Dermis blood vessel endothelial cell (primary cell): ENCODE measurements around the gene TXK. TPM values are rescaled to one million over a fixed set of nuclear protein-coding genes. Genes with fewer than 3 reads are reported as not detected.

Experiments used
- DNase-seq: peaks from one replicate; pipeline ENCODE4 v3.0.0; 2010
- total RNA-seq: library from RNA; depleted of rRNA; stranded (reverse); fragments of >200 nt; gene quantifications from 2 replicates; pipeline ENCODE4 v1.2.3, GENCODE V29; 2014

TXK gene
- total RNA-seq, 1 donor from 2014 or later, result 0.17 TPM

DNA sequence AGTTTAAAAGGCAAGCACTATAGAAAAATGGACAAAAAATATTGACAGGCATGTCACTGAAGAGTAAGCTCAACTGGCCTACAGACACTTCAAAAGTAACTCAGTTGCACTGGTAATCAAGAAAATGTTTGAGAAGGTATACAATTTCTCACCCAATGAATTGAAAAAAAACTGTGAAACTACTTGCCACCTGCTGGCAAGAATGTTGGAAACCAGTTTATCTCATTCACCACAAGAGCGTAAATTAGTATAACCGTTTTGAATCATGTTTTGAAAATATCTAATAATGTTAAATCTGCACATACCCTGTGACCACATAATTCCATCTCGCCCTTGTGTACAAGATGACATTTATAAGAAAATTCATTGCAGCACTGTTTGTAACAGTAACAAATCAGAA, 31.7 kb downstream of the TXK start:
- DNase-seq, result no peak

DNA sequence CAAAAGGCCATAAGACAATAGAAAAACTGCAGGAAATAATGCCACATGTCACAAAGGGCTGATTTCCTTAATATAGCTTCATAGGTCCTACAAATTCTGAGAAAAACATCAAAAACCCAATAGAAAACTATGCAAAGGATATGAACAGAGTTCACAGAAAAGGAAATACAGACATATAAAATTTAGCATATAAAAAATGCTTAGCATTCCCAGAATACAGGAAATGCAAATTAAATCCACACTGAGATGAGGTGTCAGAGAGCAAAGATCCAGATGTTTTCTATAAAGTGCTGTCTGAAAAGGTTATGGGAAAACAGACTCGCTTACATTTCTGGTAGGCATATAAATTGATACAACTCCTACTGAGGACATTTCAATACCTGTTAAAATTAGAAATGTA, 33.8 kb downstream of the TXK start:
- DNase-seq, result no peak

DNA sequence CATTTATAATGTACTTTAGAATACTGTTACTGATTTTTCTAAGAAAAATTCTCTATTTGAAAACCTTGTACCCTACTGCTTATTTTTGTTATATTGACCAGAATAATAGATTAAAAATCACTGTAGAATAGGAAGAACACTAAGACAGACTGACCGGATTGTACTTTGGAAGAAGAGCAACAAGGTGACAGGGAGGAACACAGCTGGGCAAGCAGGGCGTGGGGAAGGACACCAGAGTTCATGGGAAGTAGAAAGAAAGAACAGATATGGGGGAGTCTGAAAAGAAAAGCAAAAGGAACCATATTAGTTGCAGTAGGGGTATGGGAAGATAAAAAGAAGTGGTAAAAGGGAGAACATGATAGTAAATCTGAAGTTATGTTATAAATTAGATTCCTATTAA, 38.6 kb downstream of the TXK start:
- DNase-seq, result no peak

DNA sequence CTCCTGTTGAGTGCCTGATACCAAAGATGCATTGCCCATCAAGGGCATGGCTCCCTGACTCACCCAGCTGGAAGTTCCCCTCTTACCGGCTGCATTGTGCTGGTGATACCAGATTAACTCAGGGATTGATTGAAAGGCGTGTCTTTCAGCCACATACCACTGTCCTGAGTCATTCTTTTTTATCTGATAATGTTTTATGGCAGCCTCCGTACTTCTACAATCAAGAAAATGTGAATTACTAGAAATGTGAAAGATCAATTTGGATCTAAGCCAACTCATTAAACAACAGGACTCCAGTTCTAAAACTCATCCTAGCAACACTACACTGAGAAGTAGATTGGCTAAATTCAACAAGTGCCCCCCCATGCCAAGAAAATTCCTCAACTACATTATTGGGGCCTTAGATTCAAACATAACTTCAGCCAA, 40.0 kb downstream of the TXK start:
- peak; percentile 87 for DNase-seq

DNA sequence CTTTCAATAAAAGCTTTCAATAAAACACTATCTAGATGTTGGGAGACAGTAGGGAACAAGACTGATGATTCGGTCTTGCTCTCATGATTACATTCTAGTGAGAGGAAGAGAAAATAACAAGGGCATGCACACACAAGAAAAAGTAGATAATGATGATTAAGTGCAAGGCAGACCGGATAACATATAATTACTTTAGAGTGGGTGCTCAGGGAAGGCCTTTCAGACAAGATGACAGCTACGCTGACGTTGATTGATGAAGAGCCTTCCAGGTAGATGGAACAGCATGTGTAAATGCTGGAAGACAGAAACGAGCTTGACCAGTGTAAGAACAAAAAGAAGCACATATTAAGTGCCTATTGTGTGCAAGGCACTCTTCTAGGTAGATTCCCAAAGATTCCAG, 43.4 kb downstream of the TXK start:
- no peak for DNase-seq

DNA sequence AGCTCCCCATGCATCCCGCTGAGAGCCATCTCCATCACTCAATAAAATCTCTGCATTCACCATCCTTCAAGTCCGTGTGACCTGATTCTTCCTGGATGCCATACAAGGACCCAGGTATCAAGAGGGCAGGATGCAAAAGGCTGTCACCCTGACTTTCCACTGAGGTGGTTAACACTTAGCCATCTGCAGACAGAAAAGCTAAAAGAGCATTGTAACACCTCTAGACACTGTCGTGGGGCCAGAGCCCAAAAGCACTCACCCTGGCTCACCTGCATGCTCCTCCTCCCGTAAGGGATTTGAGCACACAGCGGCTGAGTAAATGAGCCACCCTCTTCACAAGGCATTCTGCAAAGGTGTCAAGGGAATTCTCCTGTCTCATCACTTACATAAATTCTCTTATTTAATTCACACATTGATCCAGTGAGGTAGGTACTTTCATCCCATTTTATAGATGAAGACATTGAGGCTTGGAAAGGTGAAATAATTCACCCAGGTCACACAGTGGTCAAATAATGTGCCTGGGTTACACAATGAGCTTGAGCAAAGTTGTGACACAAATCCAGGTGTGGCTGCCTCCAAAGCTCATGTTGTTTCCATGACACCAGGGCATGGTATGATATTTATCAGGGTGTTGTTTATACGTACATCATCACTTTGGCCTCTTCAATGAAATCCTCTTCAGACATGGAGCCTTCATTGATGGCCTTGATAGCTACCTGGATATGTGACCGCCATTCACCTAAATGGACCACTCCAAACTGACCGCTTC, 48.0 kb downstream of the TXK start:
- DNase-seq, result no peak

DNA sequence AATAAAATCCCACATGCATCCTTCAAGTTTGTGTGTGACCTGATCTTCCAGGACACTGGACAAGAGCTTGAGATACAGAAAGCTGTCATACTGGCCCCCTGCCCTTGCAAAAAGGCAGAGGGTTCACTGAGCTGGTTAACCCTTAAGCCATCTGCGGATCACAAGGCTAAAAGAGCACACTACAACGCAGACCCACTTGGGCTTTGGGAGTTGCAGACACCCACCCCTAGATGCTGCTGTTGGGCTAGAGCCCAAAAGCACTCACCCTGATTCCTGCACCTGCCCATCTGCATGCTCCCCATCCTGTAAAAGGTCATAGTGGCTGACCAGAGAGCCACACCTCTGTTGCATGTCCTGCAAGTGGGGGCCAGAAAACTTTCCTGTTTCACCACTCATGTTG, 51.1 kb downstream of the TXK start:
- DNase-seq, result no peak

DNA sequence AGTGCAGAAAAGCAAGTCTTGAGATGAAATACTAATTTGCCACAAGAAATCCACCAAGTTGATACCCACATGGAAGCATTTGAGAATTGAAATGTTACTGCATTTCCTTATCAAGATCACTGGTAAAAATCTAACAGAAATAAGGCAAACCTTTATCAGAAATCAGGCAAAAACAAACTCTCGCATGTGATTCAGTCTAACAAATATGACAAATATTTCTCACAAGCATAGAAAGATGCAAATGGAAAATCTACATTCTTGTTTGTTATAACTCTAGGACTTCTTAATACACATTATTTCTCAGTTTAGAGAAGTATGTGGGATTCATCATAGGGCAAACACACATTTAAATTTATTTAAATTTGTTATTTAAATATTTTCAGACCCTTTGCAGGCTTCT, 52.9 kb downstream of the TXK start:
- no peak for DNase-seq

DNA sequence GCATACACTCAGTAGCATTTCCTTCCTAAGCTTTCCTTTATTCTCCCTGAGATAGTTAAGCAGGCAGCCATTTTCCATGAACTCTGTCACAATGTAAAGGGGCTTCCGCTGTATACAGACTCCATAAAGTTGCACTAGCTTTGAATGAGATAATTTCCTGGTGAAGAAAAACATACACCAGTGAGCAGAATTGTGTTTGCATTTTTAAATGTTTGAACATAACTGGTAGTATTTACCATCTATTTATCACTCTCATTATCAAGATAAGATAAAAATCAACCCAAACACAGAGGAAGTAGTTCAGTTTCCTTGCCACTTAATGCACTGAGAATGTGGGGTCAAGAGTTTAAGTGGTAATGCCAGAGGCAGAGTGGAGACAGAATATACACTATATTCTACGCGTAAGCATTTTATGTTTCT, 54.1 kb downstream of the TXK start:
- peak; percentile 53 for DNase-seq

DNA sequence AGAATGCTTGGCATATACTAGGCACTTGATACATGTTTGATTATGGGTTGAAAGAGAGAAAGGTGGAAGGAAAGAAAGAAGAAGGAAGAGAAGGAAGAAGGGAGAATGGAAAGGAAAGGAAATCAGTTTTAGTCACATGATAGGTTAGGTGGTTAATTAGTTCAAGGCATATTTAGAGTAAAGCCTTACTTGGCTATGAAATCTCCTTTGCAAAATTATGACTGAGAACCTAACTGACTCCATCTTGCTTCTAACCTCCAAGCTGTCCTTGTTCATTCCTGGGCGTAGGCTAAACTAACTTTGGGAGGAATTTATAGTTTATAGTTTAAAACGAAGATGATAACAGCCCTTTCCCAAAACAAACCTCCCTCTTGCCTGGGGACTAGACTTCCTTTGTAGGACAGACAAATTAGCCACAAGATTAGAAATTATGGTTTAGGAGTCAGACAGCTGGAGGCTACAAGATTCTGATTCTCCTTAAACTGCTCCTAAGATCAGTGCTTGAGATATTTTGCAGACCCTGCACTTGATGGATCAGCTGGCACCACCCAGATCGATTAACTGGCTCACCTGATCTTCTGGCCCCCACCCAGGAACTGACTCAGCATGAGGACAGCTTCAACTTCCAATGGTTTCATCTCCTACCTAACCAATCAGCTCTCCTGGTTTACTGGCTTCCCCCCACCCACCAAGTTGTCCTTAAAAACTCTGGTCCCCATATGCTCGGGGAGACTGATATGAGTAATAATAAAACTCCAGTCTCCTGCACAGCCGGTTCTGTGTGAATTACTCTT, 55.0 kb downstream of the TXK start:
- DNase-seq, result no peak

DNA sequence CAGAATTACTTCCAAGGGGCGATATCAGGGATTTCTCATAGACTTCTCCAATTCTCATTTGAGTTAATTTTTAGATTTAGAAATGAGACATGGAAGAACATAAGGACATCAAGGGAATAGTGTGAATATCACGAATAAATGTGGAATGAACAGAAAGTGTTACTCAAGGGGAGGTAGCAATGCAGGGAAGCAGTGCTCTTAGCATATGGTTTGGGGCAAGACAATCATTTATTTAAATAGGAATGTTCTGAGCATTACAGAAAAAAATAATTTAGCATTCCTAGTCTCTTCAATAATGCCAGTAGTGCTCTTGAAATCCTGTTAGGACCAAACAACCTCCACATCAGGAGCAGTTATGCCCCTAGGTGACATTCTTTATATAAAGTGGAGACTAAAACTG, 55.6 kb downstream of the TXK start:
- DNase-seq, result no peak

DNA sequence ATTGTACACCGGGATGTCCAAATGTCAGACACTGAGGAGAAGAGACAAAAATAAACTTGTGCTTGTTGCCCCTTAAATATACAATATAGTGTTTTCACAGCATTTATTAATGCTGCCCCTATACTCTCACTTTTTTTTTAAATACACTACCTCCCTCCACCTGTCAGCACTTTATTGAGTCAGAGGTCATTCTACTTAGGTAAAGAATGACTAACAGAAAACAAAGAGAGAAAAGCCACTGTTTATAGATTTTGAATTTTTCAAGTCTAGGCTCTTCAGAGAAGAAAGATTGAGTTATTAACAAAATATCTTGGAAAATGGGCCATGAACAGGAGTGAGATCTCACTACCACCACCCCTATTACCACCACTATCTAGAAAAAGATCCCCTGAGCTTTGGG, 59.4 kb downstream of the TXK start:
- no peak for DNase-seq

DNA sequence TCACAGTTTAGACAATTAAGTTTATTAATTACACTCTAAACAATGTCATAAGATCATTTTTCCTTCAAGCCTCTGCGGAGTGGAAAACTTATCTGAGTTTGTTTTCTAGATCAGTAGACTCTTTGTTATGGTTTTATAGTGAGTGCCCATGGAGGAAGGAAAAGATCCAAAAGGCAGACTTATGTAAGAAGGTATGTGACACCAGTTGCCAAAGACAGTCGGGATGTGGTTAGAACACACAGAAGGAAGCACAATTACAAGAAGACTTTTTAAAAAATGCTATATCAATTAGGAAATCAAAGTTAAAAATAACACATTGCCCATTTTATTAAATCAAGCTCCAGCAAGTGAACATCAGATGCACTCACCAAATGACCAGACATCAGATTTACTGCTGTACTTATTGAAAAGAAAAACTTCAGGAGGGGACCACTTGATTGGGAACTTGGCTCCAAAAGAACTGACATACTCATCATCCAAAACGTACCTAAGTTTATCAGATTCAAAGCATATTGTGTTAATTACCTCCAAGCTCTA, 60.4 kb downstream of the TXK start:
- no peak for DNase-seq

DNA sequence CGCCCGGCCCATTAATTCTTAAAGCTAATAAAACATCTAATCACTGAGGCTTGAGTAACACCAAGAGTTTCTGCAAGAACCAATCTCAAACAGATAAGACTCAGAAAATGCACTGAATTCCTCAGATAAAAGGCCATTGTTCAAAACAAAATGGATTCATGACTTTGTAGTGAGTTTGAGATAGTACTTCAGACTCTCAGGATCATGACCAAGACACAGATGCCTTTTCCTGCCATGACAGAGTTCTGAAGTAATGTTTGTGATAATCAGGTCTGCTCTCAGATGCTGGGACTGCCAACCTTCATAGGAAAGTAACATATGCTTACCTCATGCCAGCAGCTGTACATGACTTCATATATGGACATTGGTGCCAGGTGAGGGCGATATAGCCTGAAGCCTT, 62.9 kb downstream of the TXK start:
- DNase-seq, result no peak

DNA sequence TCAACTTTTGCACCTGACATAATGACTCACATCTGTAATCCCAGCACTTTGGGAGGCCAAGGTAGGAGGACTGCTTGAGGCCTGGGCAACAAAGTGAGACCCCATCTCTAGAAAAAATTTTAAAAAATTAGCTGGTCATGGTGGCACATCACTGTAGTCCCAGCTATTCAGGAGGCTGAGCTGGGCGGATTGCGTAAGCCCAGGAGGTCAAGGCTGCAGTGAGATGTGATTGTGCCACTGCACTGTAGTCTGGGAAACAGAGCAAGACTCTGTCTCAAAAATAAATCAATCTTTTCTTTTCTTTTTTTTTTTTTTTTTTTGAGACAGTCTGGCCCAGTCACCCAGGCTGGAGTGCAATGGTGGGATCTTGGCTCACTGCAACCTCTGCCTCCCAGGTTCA, 65.0 kb downstream of the TXK start:
- no peak for DNase-seq

DNA sequence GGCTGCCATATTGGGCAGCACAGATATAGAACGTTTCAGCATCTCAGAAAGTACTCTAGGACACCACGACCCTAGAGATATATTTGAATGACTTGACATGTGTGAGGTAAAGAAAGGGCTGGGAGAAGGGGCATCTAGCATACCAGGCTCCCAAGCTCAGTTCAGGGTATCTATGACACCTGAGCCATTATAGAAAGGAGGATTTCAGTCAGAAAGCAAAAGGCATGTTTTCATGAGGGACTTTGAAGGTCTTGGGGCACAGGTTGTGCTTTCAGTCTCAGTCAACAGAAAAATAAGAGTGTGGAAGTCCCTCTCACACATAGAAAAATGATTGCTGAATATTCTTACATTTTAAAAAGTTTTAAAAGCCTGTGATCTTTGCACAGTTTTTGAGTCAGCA, 65.9 kb downstream of the TXK start:
- no peak for DNase-seq

DNA sequence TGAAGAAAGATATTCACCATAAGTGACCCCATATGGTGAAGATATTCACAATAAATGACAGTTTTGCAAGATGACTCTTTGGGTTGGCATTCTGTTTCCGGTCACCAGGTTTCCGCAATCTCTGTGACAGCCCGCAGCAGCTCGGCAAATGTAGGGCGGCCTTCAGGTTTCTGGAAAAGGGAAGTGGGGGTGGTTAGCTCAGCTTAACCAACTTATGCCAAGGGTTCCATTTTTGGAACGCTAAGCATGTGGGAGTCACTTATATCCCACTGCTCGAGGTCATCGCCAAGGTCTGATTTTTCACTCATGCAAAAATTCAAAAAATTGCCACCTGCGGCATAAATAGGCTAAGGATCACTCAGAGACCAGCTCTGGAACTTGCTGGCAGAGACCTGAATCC, 66.5 kb downstream of the TXK start:
- DNase-seq, result no peak

DNA sequence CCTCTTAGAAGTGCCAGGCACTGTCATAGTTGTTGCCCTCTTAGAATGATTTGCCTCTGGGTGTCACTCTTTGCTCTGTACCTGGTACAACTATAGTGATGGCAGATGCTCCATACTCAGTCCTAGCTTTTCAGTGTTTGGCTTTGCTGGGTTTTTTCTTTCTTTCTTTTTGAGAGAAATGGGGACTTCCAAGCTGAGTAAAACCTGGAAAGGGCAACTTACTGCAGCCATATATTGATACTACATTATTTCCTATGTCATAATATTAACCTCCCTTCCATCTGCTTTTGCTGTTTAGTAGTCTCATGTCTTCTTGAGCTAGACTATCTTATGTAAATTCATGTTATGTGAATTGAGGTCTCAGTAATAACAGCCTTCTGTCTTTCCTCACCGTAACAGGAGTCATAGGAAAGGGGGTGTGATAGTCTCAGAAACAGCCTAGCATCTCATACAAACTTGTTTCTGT, 68.4 kb downstream of the TXK start:
- DNase-seq, result no peak

DNA sequence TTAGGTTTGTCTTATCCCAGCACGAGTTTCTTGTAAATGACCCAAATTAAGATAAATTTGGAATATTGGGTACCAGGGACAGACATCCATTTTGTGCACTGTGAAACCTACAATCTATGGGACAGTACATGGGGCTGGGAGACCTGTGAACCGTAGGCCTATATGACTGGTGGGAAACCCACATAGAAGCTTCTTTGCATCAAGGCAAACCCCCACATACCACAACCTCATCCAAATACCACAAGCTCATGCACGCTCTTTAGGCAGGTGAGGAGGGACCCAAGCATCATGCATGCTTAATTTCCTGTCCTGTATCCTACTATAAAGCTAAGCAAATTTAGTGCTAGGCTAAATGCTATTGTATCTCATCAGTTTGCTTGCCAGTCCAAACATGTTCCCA, 69.7 kb downstream of the TXK start:
- no peak for DNase-seq

DNA sequence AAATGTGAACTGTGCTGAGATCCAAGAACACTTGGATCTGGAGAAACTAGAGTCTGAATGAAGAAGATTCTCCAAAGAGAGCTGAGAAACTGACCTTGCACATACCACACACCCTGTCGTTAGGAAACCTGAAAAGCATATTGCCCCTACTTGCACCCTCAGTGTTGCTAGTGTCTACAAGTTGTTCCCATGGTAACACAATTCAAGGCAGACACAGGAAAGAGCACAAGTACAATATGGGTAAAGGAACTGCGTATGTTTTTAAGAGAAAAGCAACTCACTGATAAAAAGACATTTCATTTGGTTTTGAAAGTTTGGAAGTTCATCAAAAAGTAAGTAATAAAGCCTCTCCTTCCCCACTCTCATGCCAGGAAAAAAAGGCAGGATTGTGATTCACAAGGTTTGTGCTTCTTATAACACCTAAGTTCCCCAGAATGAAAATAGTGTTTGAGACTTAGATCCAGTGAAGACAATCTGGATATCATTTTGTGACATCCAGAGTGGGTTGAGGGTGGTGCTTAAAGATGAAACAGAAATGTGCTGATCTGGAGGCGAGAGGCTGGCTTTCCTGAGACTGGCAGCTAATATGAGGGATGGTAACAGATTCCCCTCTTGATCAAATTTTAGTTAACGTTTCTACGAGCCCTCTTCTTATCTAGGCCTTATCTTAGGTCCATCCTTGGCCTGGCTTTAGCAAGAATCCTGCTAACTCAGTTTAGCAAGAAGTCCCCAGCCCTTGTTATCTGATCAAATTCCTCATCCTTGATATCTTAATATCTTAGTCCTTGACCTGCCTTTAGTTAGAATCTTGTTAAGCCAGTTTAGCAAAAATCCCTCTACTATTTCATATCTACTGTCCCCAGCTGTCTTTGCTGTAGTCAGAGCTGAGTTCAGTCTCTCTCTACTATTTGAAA, 75.2 kb downstream of the TXK start:
- DNase-seq, result no peak

DNA sequence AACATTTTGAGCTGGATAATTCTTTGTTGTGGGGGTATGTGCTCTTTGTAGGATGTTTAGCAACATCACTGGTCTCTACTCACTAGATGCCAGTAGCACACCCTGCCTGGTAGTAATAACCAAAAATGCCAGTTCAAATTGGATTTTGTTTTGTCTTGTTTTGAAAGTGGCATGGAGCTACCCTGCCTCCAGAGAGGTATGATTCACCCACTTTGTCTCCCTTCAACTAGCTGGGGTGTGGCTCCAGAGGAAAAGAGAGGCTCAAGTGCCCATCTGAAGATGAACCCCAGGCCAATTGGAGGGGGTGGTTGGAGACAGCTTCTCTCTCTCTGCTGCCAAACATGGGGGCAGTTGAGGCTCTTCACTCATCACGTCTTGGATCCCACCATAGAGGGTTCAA, 83.0 kb downstream of the TXK start:
- no peak for DNase-seq

DNA sequence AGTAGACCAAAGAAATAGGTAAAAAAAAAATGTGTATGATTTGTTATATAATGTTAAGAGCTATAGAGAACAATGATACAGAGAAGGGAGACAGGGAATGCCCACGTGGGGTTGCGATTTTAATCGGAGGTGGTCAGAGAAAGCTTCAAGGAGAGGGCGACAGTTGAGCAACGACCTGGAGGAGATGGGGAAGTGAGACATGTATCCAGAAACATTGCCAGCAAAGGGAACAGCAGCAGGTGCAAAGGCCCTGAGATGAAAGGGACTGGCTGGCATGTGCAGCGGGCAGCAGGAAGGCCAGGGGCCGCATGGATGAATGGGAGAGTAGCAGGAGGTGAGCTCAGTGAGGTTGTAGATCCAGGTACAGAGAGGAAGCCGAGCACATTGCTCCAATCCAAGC, 84.6 kb downstream of the TXK start:
- no peak for DNase-seq

DNA sequence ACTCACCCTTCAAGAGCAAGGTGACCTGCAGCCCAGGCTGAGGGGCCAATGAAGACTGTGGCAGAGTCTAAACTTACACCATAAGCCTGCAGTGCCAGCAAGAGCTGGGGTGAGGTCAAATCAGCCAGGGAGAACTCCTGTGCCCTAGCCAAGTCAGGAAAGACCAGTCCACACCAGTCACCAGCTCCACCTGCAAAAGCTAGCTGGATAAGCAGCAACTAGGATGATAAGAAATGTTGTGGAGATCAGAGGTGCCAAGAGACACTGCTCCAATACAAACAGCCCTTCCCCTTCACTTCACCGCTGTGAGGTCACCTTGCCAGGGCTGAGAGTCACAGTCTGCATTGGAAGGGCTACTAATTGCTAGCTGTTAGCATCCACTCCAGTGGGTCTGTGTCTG, 86.2 kb downstream of the TXK start:
- no peak for DNase-seq
